Upper lobe of right lung (tissue), 1 donor: Measurements from ENCODE around the gene CLCN4. TPM values are rescaled to one million over a fixed set of nuclear protein-coding genes. Genes with fewer than 3 reads are reported as not detected.

Experiments
- ATAC-seq: fragments of 200-7000 bp; cut with Tn5 transposase; one replicate; pipeline ENCODE4 v1.9.1; 2020; ENCODE audit warnings: mild to moderate bottlenecking, moderate library complexity
- DNase-seq: peaks from one replicate; pipeline ENCODE4 v3.0.0-alpha.2; 2020
- H3K27ac ChIP-seq: fragments of 200-600 bp; one replicate; pipeline ENCODE4 v1.8.0; 2022
- H3K27me3 ChIP-seq: fragments of 200-600 bp; one replicate; pipeline ENCODE4 v1.8.0; 2022; ENCODE audit warnings: mild to moderate bottlenecking
- H3K36me3 ChIP-seq: fragments of 200-600 bp; one replicate; pipeline ENCODE4 v1.8.0; 2022
- H3K4me1 ChIP-seq: fragments of 200-600 bp; one replicate; pipeline ENCODE4 v1.8.0; 2022
- H3K4me3 ChIP-seq: fragments of 200-600 bp; one replicate; pipeline ENCODE4 v1.8.0; 2022; ENCODE audit warnings: mild to moderate bottlenecking
- H3K9me3 ChIP-seq: fragments of 200-600 bp; one replicate; pipeline ENCODE4 v1.8.0; 2022
- CTCF ChIP-seq: fragments of 200-600 bp; IDR thresholded peaks from one replicate; pipeline ENCODE4 v1.8.0; 2022; ENCODE audit warnings: antibody characterized with exemption
- intact Hi-C: fragments of 100-400 bp; cut with DNase I; formaldehyde crosslinking; loops from one replicate; pipeline ENCODE4 v1.11.0; 2022
- total RNA-seq: library from RNA; stranded (reverse); fragmentation: NEBNext Ultra II Directional; extraction: Animal tissue kit (Norgen Biotek cat#: 25700); gene quantifications from one replicate; pipeline ENCODE4 v1.2.1, GENCODE V29; 2021
- donor health status: DM: no; HTN: yes; CAD: no; lungs with severe emphysema.

Gene CLCN4
- total RNA-seq, 1 donor from 2014 or later = 9.8 TPM

- Histone ChIP-seq H3K27me3 (no peaks in the 10 kb centered on the region), H3K4me1 (no peaks in the 10 kb centered on the region), H3K27ac (no peak overlapping the region), H3K4me3 (no peak overlapping the region), H3K9me3 (no peaks in the 10 kb centered on the region), H3K36me3 (peaks cover 41% of the 10 kb centered on the region)
- ATAC-seq (no peak), DNase-seq (no peak)
- no peak for TF ChIP-seq CTCF
- intact Hi-C loops = no loop called here
These were observed 16.5 kb upstream of the CLCN4 start for GRCh38 chrX:10140264-10140663.

- H3K9me3 ChIP-seq = no peaks in the 10 kb centered on the region
- H3K4me1 ChIP-seq = no peaks in the 10 kb centered on the region
- H3K36me3 ChIP-seq = peaks cover 35% of the 10 kb centered on the region
- H3K4me3 ChIP-seq = no peak overlapping the region
- H3K27me3 ChIP-seq = no peaks in the 10 kb centered on the region
- peak; percentile 81 for ATAC-seq
- intact Hi-C loops = no loop called here
- no peak for DNase-seq
- no peak overlapping the region for H3K27ac ChIP-seq
- TF ChIP-seq CTCF = no peak
These were observed 14.7 kb upstream of the CLCN4 start for GRCh38 chrX:10142041-10142599.

GRCh38 chrX:10143071-10143983, 13.4 kb upstream of the CLCN4 start:
- TF ChIP-seq CTCF = no peak
- ATAC-seq = no peak
- Histone ChIP-seq H3K4me1 (no peaks in the 10 kb centered on the region), H3K27ac (no peak overlapping the region), H3K9me3 (no peaks in the 10 kb centered on the region), H3K4me3 (no peak overlapping the region), H3K36me3 (peaks cover 35% of the 10 kb centered on the region), H3K27me3 (no peaks in the 10 kb centered on the region)
- no peak for DNase-seq
- intact Hi-C loops = no loop called here

- Histone ChIP-seq H3K4me1 (no peaks in the 10 kb centered on the region), H3K27me3 (no peaks in the 10 kb centered on the region), H3K27ac (no peak overlapping the region), H3K9me3 (no peaks in the 10 kb centered on the region), H3K36me3 (peaks cover 13% of the 10 kb centered on the region), H3K4me3 (no peak overlapping the region)
- DNase-seq (no peak), ATAC-seq (no peak)
- intact Hi-C loops = no loop called here
- TF ChIP-seq CTCF = no peak
These were observed 10.4 kb upstream of the CLCN4 start for GRCh38 chrX:10146346-10146745.

GRCh38 chrX:10152086-10152485, 4.7 kb upstream of the CLCN4 start:
- H3K27ac ChIP-seq = no peak overlapping the region
- ATAC-seq (no peak), DNase-seq (no peak)
- intact Hi-C loops = no loop called here
- no peaks in the 10 kb centered on the region for H3K4me1 ChIP-seq
- no peak overlapping the region for H3K4me3 ChIP-seq
- H3K27me3 ChIP-seq = no peaks in the 10 kb centered on the region
- no peaks in the 10 kb centered on the region for H3K9me3 ChIP-seq
- no peaks in the 10 kb centered on the region for H3K36me3 ChIP-seq
- TF ChIP-seq CTCF = no peak
